GM21717 (cell line): ENCODE data around the gene PLCD3.

ENCODE experiments used
- ATAC-seq: cut with Tn5 transposase; IDR thresholded peaks from one replicate; pipeline ENCODE4 v1.9.1; 2021; ENCODE audit warnings: mild to moderate bottlenecking, moderate library complexity; ENCODE audit not compliant: unreplicated experiment

The PLCD3 gene

GRCh38 chr17:45086391-45086790 is 45.9 kb downstream of the PLCD3 start:
- ATAC-seq: no peak

GRCh38 chr17:45081047-45081703 is 51.1 kb downstream of the PLCD3 start:
- no peak for ATAC-seq

DNA sequence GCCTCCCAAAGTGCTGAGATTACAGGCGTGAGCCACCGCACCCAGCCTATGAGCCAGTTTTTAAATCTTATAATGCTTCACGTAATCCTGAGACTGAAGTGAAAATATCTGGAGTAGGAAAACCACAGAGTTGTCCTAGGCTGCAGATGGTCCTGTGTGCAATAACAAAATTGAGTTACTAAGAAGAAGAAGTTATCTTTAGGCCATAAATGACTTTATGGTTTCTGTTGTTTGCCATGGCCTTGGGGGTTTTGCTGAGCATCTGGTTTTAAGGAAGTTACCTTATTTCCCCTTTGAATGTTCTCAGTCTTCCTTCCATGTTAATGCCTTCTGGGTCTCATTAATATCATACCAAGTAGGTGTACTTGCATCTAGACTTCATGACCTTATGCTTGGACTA is 54.7 kb downstream of the PLCD3 start:
- no peak for ATAC-seq

GRCh38 chr17:45073414-45074070 is 58.8 kb downstream of the PLCD3 start:
- no peak for ATAC-seq

- no peak for ATAC-seq
Observed at GRCh38 chr17:45070809-45071208, 61.5 kb downstream of the PLCD3 start.

DNA sequence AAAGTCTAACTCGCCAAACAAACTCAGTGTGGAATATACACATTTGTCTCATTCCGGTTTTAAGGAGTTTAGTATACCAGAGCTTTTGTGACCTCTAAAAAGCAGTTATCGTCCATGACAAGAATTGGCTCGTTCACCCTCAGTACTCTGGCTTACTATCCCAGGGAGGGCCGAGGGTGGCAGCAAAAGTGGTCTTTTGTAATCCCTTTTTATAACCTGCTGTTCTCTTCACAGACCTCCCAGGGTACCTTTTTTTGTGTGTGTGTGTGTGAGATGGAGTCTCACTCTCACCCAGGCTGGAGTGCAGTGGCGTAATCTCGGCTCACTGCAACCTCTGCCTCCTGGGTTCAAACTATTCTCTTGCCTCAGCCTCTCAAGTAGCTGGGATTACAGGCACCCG is 62.3 kb downstream of the PLCD3 start:
- ATAC-seq: no peak

- ATAC-seq: no peak
Observed at GRCh38 chr17:45067637-45068036, 64.7 kb downstream of the PLCD3 start.

- no peak for ATAC-seq
Observed at GRCh38 chr17:45063198-45063597, 69.1 kb downstream of the PLCD3 start.

- ATAC-seq: no peak
Observed at GRCh38 chr17:45061606-45062205, 70.6 kb downstream of the PLCD3 start.

DNA sequence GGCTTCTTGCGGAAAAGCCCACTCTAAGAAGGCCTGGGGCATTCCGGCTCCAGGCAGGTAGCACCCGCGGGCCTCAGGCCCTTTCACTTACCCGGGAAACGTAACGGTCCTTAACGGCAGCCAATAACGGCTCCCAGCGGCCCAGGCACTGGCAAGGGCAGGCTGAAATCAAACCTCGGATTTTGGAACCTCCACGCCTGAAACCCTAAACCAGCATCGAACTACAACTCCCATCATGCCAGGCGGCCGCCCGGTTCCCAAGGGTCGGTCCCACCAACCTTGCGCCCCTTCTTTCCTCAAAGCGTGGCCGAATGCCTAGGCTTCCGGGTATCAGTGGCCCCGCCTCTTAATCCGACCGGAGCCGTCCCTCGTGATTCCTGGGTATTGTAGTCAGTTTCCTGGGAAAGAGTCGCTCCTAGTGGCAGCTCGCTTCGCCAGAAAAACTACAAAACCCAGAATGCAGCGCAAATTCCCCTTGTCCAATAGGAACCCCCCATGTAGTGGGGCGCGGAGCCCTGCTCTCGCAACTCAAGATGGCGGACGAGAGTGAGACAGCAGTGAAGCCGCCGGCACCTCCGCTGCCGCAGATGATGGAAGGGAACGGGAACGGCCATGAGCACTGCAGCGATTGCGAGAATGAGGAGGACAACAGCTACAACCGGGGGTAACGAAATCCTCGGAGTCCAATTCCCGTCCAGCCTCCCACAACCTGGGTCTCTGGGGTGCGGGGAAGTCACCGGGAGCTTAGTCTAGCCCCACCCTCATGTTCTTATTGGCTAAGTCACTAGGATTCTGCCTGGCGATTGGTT is 71.3 kb downstream of the PLCD3 start, which contains the start of gene NMT1:
Gene NMT1, plus strand, starts transcription at position 521 of the 809 bp plus-strand sequence. Its CDS starts 13 bp downstream, at position 534.
- peak; percentile 79 for ATAC-seq

- ATAC-seq: no peak
Observed at GRCh38 chr17:45060382-45060796, 71.9 kb downstream of the PLCD3 start.
